Stimulated activated CD8-positive, alpha-beta memory T cell treated with anti-CD3 and anti-CD28 coated beads, Interleukin-4, amount 100 ng/mL, for 1 hour (primary cell): ENCODE data around the gene MTERF1.

Experiments
- DNase-seq, 2 donors: peaks; one replicate each; pipeline ENCODE4 v3.0.0-alpha.2; 2020; ENCODE audit warnings: low read depth in 2 of 2, low spot score in 1 of 2

MTERF1 gene

DNA sequence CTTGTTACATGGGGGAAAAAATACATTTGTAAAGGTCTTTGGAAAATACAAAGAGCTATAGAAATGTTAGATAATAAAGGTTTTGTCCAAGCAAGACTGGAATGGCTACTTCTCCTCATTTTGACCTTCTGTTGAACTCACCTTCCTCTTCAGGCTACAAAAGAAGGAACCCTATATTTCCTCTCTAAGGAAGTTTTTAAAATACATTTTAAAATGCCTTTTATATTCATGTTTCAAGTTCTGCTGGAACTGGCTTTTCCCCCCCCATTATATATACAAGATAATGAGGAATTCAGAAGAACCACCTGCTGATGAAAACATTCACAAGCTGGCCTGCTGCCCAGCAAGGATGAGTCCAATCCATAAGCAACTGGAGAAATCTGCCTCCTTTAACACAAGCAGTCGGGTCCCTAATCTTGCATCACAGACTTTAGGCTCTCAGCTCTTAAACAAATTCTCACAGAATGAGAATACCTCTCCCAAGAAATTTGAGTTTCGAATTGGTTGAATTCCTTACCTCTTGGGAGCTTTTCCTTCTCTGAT, 44.6 kb downstream of the MTERF1 start:
- DNase-seq: no peak

- DNase-seq: no peak
Observed at GRCh38 chr7:91835091-91835825, 45.2 kb downstream of the MTERF1 start.

GRCh38 chr7:91832493-91833045, 47.9 kb downstream of the MTERF1 start:
- no peak for DNase-seq

DNA sequence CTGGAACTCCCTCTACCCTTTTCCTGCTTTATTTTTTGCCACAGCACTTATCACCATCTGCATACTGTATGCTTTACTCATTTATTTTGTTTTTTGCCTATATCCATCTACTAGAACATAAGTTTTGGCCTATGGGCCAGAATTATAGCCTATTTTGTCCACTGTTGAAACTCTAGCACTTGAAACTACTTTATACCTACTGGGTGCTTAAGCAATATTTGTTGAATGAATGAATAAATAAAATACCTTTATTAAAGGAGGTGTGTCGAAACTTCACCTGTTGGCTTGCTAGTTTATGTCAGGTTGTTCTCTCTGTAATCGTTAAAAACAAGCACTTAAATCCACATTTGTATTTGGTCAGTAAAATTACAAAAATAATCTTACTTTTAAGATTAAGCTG, 53.3 kb downstream of the MTERF1 start:
- DNase-seq: no peak

DNA sequence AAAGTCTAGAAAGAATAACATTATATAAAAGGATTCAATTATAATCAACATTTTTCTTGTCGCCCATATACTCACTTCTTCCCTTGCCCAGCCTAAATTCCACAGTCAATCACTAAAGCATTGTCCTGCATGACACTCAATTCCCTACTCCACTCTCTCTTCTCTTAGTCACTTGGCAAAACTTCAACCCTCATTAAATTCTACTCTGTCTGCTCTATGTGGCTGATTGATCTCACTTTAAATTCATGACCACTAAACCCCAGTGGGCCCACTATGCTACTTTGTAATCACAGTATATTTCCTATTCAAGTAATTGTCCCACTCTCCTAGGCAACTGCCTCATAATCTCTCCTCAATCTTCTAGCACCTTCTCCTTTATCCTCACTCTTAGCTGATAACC, 54.1 kb downstream of the MTERF1 start:
- DNase-seq: no peak

DNA sequence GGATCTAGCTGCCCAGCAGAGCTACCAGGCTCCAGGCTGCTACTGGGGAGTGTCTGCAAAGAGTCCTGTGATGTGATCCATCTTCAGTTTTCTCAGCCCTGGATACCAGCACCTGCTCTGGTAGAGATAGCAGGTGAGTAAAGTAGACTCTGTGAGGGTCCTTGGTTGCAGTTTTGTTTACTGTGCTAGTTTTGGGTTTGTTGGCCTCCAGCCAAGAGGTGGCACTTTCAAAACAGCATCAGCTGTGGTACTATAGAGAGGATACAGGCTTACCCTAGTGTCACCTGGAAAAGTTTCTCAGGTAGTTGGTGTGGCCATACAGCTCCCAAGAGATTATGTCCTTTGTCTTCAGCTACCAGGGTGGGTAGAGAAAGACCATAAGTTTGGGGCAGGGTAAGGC, 56.3 kb downstream of the MTERF1 start:
- DNase-seq: no peak
